GM12878 (cell line): ENCODE results near the gene CHID1. TPM values are rescaled to one million over a fixed set of nuclear protein-coding genes. Genes with fewer than 3 reads are reported as not detected.

Source experiments
- ATAC-seq: fragments of 200-7000 bp; cut with Tn5 transposase; 3 replicates; pipeline ENCODE4 v1.9.1; 2020; ENCODE audit warnings: mild to moderate bottlenecking, moderate library complexity
- BruUV-seq: library from RNA; stranded (reverse); fragments of 400-500 nt; replicated peaks from 2 replicates; lab custom pipeline; 2021; lab: Mats Ljungman, UMichigan
- CTCF ChIA-PET: fragments of 300-600 bp; sonication (Branson Sonifier 250); formaldehyde crosslinking; extraction: SDS; loops from one replicate; lab custom pipeline; 2021; ENCODE audit warnings: inconsistent platforms; lab: Yijun Ruan, JAX
- POLR2A ChIA-PET: fragments of 350-600 bp; formaldehyde crosslinking; extraction: SDS; loops from one replicate; lab custom pipeline; 2021; ENCODE audit warnings: inconsistent platforms; lab: Charles Lee
- RAD21 ChIA-PET: fragments of 300-600 bp; sonication (Branson Sonifier 250); formaldehyde crosslinking; loops from one replicate; lab custom pipeline; 2023; ENCODE audit warnings: antibody characterized with exemption; ENCODE audit not compliant: unreplicated experiment; lab: Charles Lee
- SMC1A ChIA-PET: fragments of 300-600 bp; sonication (Branson Sonifier 250); formaldehyde crosslinking; loops from one replicate; lab custom pipeline; 2023; ENCODE audit not compliant: unreplicated experiment, uncharacterized antibody; lab: Charles Lee
- DNase-seq: peaks from one replicate; pipeline ENCODE4 v3.0.0-alpha.2; 2011; ENCODE audit warnings: low read depth, low spot score
- FAIRE-seq: peaks from 3 replicates; lab custom pipeline; 2011; peaks lifted over from hg19 to GRCh38; lab: Jason Lieb, UNC
- H2AFZ ChIP-seq: 2 replicates; pipeline ENCODE4 v1.6.0; 2011; ENCODE audit warnings: low read depth, low read length, control low read depth; ENCODE audit not compliant: control insufficient read depth
- H3K27ac ChIP-seq: 2 replicates; pipeline ENCODE4 v1.5.1; 2011; ENCODE audit warnings: control low read depth; ENCODE audit not compliant: control insufficient read depth, insufficient read depth
- H3K27me3 ChIP-seq, 2 experiments: replicated peaks in 1 of 2; 2 replicates each; pipeline versions ENCODE4 v1.6.0 to v1.6.1; 2011; ENCODE audit warnings: low read length in 1 of 2; ENCODE audit not compliant: control insufficient read depth in 2 of 2, insufficient read depth in 2 of 2
- H3K36me3 ChIP-seq, 2 experiments: 2 replicates each; pipeline ENCODE4 v1.5.1; 2011; ENCODE audit warnings: low read length in 1 of 2; ENCODE audit not compliant: control insufficient read depth in 2 of 2, insufficient read depth in 2 of 2
- H3K4me1 ChIP-seq: 2 replicates; pipeline ENCODE4 v1.6.1; 2011; ENCODE audit warnings: mild to moderate bottlenecking, low read length, moderate library complexity, mixed read lengths; ENCODE audit not compliant: control insufficient read depth, insufficient read depth
- H3K4me2 ChIP-seq: 2 replicates; pipeline ENCODE4 v1.6.0; 2011; ENCODE audit warnings: control low read depth; ENCODE audit not compliant: control insufficient read depth, insufficient read depth
- H3K4me3 ChIP-seq: fragments of 200-600 bp; sonication (generic); 2 replicates; pipeline ENCODE4 v1.5.1; 2016
- H3K79me2 ChIP-seq: 2 replicates; pipeline ENCODE4 v1.6.0; 2011; ENCODE audit warnings: low read length; ENCODE audit not compliant: control insufficient read depth, insufficient read depth
- H3K9ac ChIP-seq: 2 replicates; pipeline ENCODE4 v1.8.0; 2011; ENCODE audit warnings: low read length, control low read depth, mixed read lengths; ENCODE audit not compliant: control insufficient read depth, insufficient read depth
- H3K9me3 ChIP-seq: replicated peaks from 3 replicates; pipeline ENCODE4 v1.5.1; 2011; ENCODE audit warnings: mild to moderate bottlenecking, low read length; ENCODE audit not compliant: control insufficient read depth, insufficient read depth
- H4K20me1 ChIP-seq: 2 replicates; pipeline ENCODE4 v1.6.0; 2011; ENCODE audit not compliant: control insufficient read depth, insufficient read depth
- CEBPB ChIP-seq, 2 experiments: fragments of 150-350 bp in 1 of 2; IDR thresholded peaks; 2 replicates each; pipeline ENCODE4 v1.6.1; 2012 to 2014; ENCODE audit warnings: low read depth in 2 of 2, low read length in 2 of 2, borderline replicate concordance in 1 of 2, inconsistent platforms in 1 of 2
- FOXM1 ChIP-seq: IDR thresholded peaks from 2 replicates; pipeline ENCODE4 v1.6.1; 2012; ENCODE audit warnings: low read depth, mild to moderate bottlenecking, inconsistent platforms, low read length, moderate library complexity
- GABPA ChIP-seq: IDR thresholded peaks from 2 replicates; pipeline ENCODE4 v1.6.1; 2014; ENCODE audit warnings: antibody characterized with exemption, low read depth, mild to moderate bottlenecking, inconsistent platforms
- IKZF1 ChIP-seq: fragments of 450-650 bp; conservative IDR thresholded peaks from 2 replicates; pipeline ENCODE4 v1.6.1; 2017; ENCODE audit warnings: antibody characterized with exemption, mild to moderate bottlenecking
- POLR2A ChIP-seq: IDR thresholded peaks from 2 replicates; pipeline ENCODE4 v1.6.1; 2011; ENCODE audit warnings: low read depth, mild to moderate bottlenecking, low read length
- POLR2AphosphoS2 ChIP-seq: IDR thresholded peaks from 2 replicates; pipeline ENCODE4 v1.6.1; 2011; ENCODE audit warnings: low read depth, mild to moderate bottlenecking, low read length, improper control_type of control experiment, moderate library complexity
- RCOR1 ChIP-seq: conservative IDR thresholded peaks from 2 replicates; pipeline ENCODE4 v1.6.1; 2012; ENCODE audit warnings: low read depth, low read length, improper control_type of control experiment
- SUPT20H ChIP-seq: IDR thresholded peaks from 2 replicates; pipeline ENCODE4 v1.6.1; 2011; ENCODE audit warnings: low read depth, mild to moderate bottlenecking, low read length, moderate library complexity, borderline replicate concordance; ENCODE audit not compliant: control insufficient read depth
- ZBTB40 ChIP-seq: fragments of 450-650 bp; IDR thresholded peaks from 2 replicates; pipeline ENCODE4 v1.6.1; 2016; ENCODE audit warnings: mild to moderate bottlenecking, moderate library complexity, borderline replicate concordance
- ZNF622 ChIP-seq: fragments of 450-650 bp; IDR thresholded peaks from 2 replicates; pipeline ENCODE4 v1.6.1; 2017; ENCODE audit warnings: mild to moderate bottlenecking, inconsistent platforms
- WGBS: methylation state at CpG from one replicate; pipeline ENCODE4 v1.1.6; 2016; ENCODE audit warnings: low lambda C conversion rate; ENCODE audit not compliant: insufficient replicate concordance, insufficient coverage; ENCODE audit errors: missing lambda C conversion rate; 5-methylcytosine and 5-hydroxymethylcytosine counted together
- in situ Hi-C: fragments of 300-500 bp; cut with MboI; formaldehyde crosslinking; loops from 9 replicates; pipeline ENCODE4 v1.14.3; 2018; ENCODE audit warnings: mixed read lengths
- intact Hi-C: fragments of 100-400 bp; cut with micrococcal nuclease; formaldehyde crosslinking; loops from one replicate; pipeline ENCODE4 v1.14.2; 2022; ENCODE audit not compliant: unreplicated experiment
- polyA plus RNA-seq, 11 experiments: library from polyadenylated mRNA; depleted of rRNA in 4 of 11; unstranded in 6 of 11; stranded (reverse) in 5 of 11; fragments of >200 nt; fragmentation: Nextera tagmentation in 4 of 11; fragmentation: Illumina TruSeq in 1 of 11; extraction: Ambion mirVana in 4 of 11; extraction: Trizol in 1 of 11; gene quantifications; 1 replicate in 1 of 11; 2 replicates in 10 of 11; pipeline versions ENCODE4 v1.2.1 to v1.2.3, GENCODE V29; 2011 to 2016; ENCODE audit warnings: inconsistent platforms in 2 of 11, missing spikeins in 2 of 11, low read depth in 1 of 11
- total RNA-seq, 4 experiments: library from RNA; depleted of rRNA in 3 of 4; stranded (reverse); fragments of >200 nt in 3 of 4; fragmentation: Illumina TruSeq in 1 of 4; extraction: Trizol in 1 of 4; gene quantifications; 2 replicates each; pipeline versions ENCODE4 v1.2.1 to v1.2.3, GENCODE V29; 2013 to 2021
- TF ChIP-seq, protein P1 (sequence below): fragments of 450-650 bp; conservative IDR thresholded peaks from 2 replicates; pipeline ENCODE4 v1.6.1; 2017; ENCODE audit warnings: mild to moderate bottlenecking, moderate library complexity

The CHID1 gene
- total and polyA plus RNA-seq, 10 of the 15 experiments (the other 5 are each of a cell fraction or from before 2014, with no cell fraction given) = 4.8 to 75.2 (median 30.1) TPM

DNA sequence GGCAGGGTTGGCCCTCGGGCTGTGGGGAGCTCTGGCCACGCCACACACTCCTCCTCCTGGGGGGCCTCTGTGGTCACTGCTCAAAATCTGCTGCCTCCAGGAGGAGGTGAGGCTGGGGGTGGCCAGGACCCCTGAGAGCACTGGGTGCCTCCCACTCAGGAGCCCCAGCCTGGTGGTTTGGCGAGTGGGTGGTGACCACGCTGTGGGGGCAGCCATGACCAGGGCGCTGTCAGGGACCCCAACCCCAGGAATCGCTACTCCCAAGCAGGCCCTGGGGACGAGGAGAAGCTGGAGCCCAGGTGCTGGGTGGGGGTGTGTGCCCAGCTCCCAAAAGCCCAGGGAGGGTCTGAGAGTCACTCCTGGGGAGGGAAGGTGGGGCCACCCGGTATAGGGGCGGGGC, 37.8 kb downstream of the CHID1 start:
- intact Hi-C loops = no loop called here
- SMC1A ChIA-PET = no interaction called here
- POLR2A ChIA-PET = no interaction called here
- ATAC-seq (no peak), FAIRE-seq (no peak), DNase-seq (no peak)
- CTCF ChIA-PET = no interaction called here
- H3K9me3 ChIP-seq = no peaks in the 10 kb centered on the region
- H3K4me1 ChIP-seq = no peaks in the 10 kb centered on the region
- H2AFZ ChIP-seq = no peak overlapping the region
- H3K9ac ChIP-seq = no peak overlapping the region
- H3K4me2 ChIP-seq = no peak overlapping the region
- RAD21 ChIA-PET = no interaction called here
- no peaks in the 10 kb centered on the region for H4K20me1 ChIP-seq
- no TSS peak for BruUV-seq
- no peak overlapping the region for H3K4me3 ChIP-seq
- no peak overlapping the region for H3K27ac ChIP-seq
- TF ChIP-seq, protein P1, sequence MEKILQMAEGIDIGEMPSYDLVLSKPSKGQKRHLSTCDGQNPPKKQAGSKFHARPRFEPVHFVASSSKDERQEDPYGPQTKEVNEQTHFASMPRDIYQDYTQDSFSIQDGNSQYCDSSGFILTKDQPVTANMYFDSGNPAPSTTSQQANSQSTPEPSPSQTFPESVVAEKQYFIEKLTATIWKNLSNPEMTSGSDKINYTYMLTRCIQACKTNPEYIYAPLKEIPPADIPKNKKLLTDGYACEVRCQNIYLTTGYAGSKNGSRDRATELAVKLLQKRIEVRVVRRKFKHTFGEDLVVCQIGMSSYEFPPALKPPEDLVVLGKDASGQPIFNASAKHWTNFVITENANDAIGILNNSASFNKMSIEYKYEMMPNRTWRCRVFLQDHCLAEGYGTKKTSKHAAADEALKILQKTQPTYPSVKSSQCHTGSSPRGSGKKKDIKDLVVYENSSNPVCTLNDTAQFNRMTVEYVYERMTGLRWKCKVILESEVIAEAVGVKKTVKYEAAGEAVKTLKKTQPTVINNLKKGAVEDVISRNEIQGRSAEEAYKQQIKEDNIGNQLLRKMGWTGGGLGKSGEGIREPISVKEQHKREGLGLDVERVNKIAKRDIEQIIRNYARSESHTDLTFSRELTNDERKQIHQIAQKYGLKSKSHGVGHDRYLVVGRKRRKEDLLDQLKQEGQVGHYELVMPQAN = no peak
- 0 out of 2 replicates have a peak, but pooled peaks have one; percentile 16 for TF ChIP-seq POLR2A
- H3K36me3 ChIP-seq = no peaks in the 10 kb centered on the region; a peak in 1 of 4 replicates
- H3K79me2 ChIP-seq = no peaks in the 10 kb centered on the region
- no peaks in the 10 kb centered on the region for H3K27me3 ChIP-seq
- in situ Hi-C loops = no loop called here
- 82% methylated on average over 9 of the region's 9 CpGs for WGBS

- H4K20me1 ChIP-seq = no peaks in the 10 kb centered on the region
- H3K79me2 ChIP-seq = no peaks in the 10 kb centered on the region
- WGBS = 67% methylated on average over 9 of the region's 9 CpGs
- H3K4me3 ChIP-seq = no peak overlapping the region
- ATAC-seq (no peak), FAIRE-seq (no peak), DNase-seq (no peak)
- no TSS peak for BruUV-seq
- H3K27ac ChIP-seq = no peak overlapping the region
- ChIA-PET SMC1A (no interaction called here), POLR2A (no interaction called here), CTCF (no interaction called here), RAD21 (no interaction called here)
- in situ Hi-C loops (no loop called here), intact Hi-C loops (no loop called here)
- no peak overlapping the region for H2AFZ ChIP-seq
- H3K9me3 ChIP-seq = no peaks in the 10 kb centered on the region
- H3K36me3 ChIP-seq = no peaks in the 10 kb centered on the region; a peak in 1 of 4 replicates
- H3K27me3 ChIP-seq = no peaks in the 10 kb centered on the region
- TF ChIP-seq FOXM1 = no peak
- no peak for TF ChIP-seq SUPT20H
- no peak for TF ChIP-seq IKZF1
- TF ChIP-seq RCOR1 = no peak
- no peak for TF ChIP-seq POLR2AphosphoS2
- no peak for TF ChIP-seq ZNF622
- no peak for TF ChIP-seq CEBPB (IDR thresholded peaks at IDR 0.05; ENCODE audit: borderline replicate concordance in 1 of 2, low read depth in 2 of 2, low read length in 2 of 2)
- no peak for TF ChIP-seq ZBTB40
- TF ChIP-seq GABPA = no peak
- no peak overlapping the region for H3K9ac ChIP-seq
- no peaks in the 10 kb centered on the region for H3K4me1 ChIP-seq
- no peak overlapping the region for H3K4me2 ChIP-seq
Observed at GRCh38 chr11:871472-871871, 39.1 kb downstream of the CHID1 start.
